ENCODE results near the gene CCM2.

Gene CCM2

GRCh38 chr7:45084901-45085618 is 85.1 kb downstream of the CCM2 start:
- Histone ChIP-seq H3K9ac (ENCODE audit: low read depth, low read length) (no peak overlapping the region), H3K27me3 (ENCODE audit: control insufficient read depth, insufficient read depth, low read length) (peaks cover 6% of the 10 kb centered on the region), H3K4me2 (ENCODE audit: low read length) (no peak overlapping the region)

GRCh38 chr7:45085619-45086200 is 85.7 kb downstream of the CCM2 start:
- Histone ChIP-seq H3K4me2 (ENCODE audit: low read length) (no peak overlapping the region), H3K36me3 (ENCODE audit: insufficient read depth, low read length) (no peaks in the 10 kb centered on the region), H3K9me3 (replicated peaks; ENCODE audit: low read length) (no peaks in the 10 kb centered on the region), H3K9ac (ENCODE audit: low read depth, low read length) (no peak overlapping the region), H3K4me3 (ENCODE audit: low read length) (no peak overlapping the region), H3K4me1 (ENCODE audit: control insufficient read depth, insufficient read depth, low read length) (peaks cover 14% of the 10 kb centered on the region), H3K27me3 (ENCODE audit: control insufficient read depth, insufficient read depth, low read length) (peaks cover 6% of the 10 kb centered on the region)

More at GRCh38 chr7:45084901-45085618, 85.1 kb downstream of the CCM2 start:
- H3K9me3 ChIP-seq (replicated peaks; ENCODE audit: low read length) = no peaks in the 10 kb centered on the region
- H3K4me3 ChIP-seq (ENCODE audit: low read length) = no peak overlapping the region
- H3K36me3 ChIP-seq (ENCODE audit: insufficient read depth, low read length) = no peaks in the 10 kb centered on the region
- H3K4me1 ChIP-seq (ENCODE audit: control insufficient read depth, insufficient read depth, low read length) = peaks cover 14% of the 10 kb centered on the region

GRCh38 chr7:45086331-45087065 is 86.5 kb downstream of the CCM2 start:
- no peak overlapping the region for H3K4me2 ChIP-seq (ENCODE audit: low read length)
- no peak overlapping the region for H3K4me3 ChIP-seq (ENCODE audit: low read length)
- peaks cover 6% of the 10 kb centered on the region for H3K27me3 ChIP-seq (ENCODE audit: control insufficient read depth, insufficient read depth, low read length)
- H3K9ac ChIP-seq (ENCODE audit: low read depth, low read length) = no peak overlapping the region
- H3K4me1 ChIP-seq (ENCODE audit: control insufficient read depth, insufficient read depth, low read length) = peaks cover 14% of the 10 kb centered on the region
- H3K9me3 ChIP-seq (replicated peaks; ENCODE audit: low read length) = no peaks in the 10 kb centered on the region
- H3K36me3 ChIP-seq (ENCODE audit: insufficient read depth, low read length) = no peaks in the 10 kb centered on the region

- Histone ChIP-seq H3K36me3 (ENCODE audit: insufficient read depth, low read length) (no peaks in the 10 kb centered on the region), H3K4me3 (ENCODE audit: low read length) (no peak overlapping the region), H3K9ac (ENCODE audit: low read depth, low read length) (no peak overlapping the region), H3K9me3 (replicated peaks; ENCODE audit: low read length) (no peaks in the 10 kb centered on the region), H3K4me2 (ENCODE audit: low read length) (peak overlapping the region; percentile 91), H3K4me1 (ENCODE audit: control insufficient read depth, insufficient read depth, low read length) (peaks cover 14% of the 10 kb centered on the region), H3K27me3 (ENCODE audit: control insufficient read depth, insufficient read depth, low read length) (peaks cover 6% of the 10 kb centered on the region)
Observed at GRCh38 chr7:45087301-45088145, 87.5 kb downstream of the CCM2 start.

- Histone ChIP-seq H3K4me3 (ENCODE audit: low read length) (peak overlapping the region; percentile 73), H3K27me3 (ENCODE audit: control insufficient read depth, insufficient read depth, low read length) (peaks cover 6% of the 10 kb centered on the region), H3K4me2 (ENCODE audit: low read length) (peak overlapping the region; percentile 91), H3K9me3 (replicated peaks; ENCODE audit: low read length) (no peaks in the 10 kb centered on the region), H3K9ac (ENCODE audit: low read depth, low read length) (no peak overlapping the region), H3K4me1 (ENCODE audit: control insufficient read depth, insufficient read depth, low read length) (peaks cover 16% of the 10 kb centered on the region), H3K36me3 (ENCODE audit: insufficient read depth, low read length) (no peaks in the 10 kb centered on the region)
Observed at GRCh38 chr7:45088146-45088701, 88.2 kb downstream of the CCM2 start.

- Histone ChIP-seq H3K4me2 (ENCODE audit: low read length) (peak within 1 kb of the TSS; percentile 91), H3K27me3 (ENCODE audit: control insufficient read depth, insufficient read depth, low read length) (peaks cover 6% of the 10 kb centered on the region), H3K4me3 (ENCODE audit: low read length) (peak within 1 kb of the TSS; percentile 73), H3K9ac (ENCODE audit: low read depth, low read length) (peak within 1 kb of the TSS; percentile 46), H3K9me3 (replicated peaks; ENCODE audit: low read length) (no peaks in the 10 kb centered on the region), H3K4me1 (ENCODE audit: control insufficient read depth, insufficient read depth, low read length) (peaks cover 16% of the 10 kb centered on the region), H3K36me3 (ENCODE audit: insufficient read depth, low read length) (no peaks in the 10 kb centered on the region)
Observed at GRCh38 chr7:45088821-45089340, 88.9 kb downstream of the CCM2 start, which contains the start of gene NACAD. Gene NACAD (minus strand): TSS chr7:45088969. CDS start chr7:45088894, 75 bp downstream.

- H3K9ac ChIP-seq (ENCODE audit: low read depth, low read length) = peak overlapping the region; percentile 46
- H3K4me3 ChIP-seq (ENCODE audit: low read length) = peak overlapping the region; percentile 73
Observed at GRCh38 chr7:45089341-45089891, 89.4 kb downstream of the CCM2 start.

GRCh38 chr7:45092100-45092930 is 92.3 kb downstream of the CCM2 start:
- Histone ChIP-seq H3K36me3 (ENCODE audit: insufficient read depth, low read length) (no peaks in the 10 kb centered on the region), H3K9ac (ENCODE audit: low read depth, low read length) (no peak overlapping the region), H3K4me2 (ENCODE audit: low read length) (peak overlapping the region; percentile 23), H3K9me3 (replicated peaks; ENCODE audit: low read length) (no peaks in the 10 kb centered on the region), H3K4me1 (ENCODE audit: control insufficient read depth, insufficient read depth, low read length) (peaks cover 16% of the 10 kb centered on the region), H3K27me3 (ENCODE audit: control insufficient read depth, insufficient read depth, low read length) (peaks cover 6% of the 10 kb centered on the region), H3K4me3 (ENCODE audit: low read length) (no peak overlapping the region)

More at GRCh38 chr7:45089341-45089891, 89.4 kb downstream of the CCM2 start:
- H3K4me1 ChIP-seq (ENCODE audit: control insufficient read depth, insufficient read depth, low read length) = peaks cover 16% of the 10 kb centered on the region
- peak overlapping the region; percentile 91 for H3K4me2 ChIP-seq (ENCODE audit: low read length)
- peaks cover 6% of the 10 kb centered on the region for H3K27me3 ChIP-seq (ENCODE audit: control insufficient read depth, insufficient read depth, low read length)
- H3K9me3 ChIP-seq (replicated peaks; ENCODE audit: low read length) = no peaks in the 10 kb centered on the region
- H3K36me3 ChIP-seq (ENCODE audit: insufficient read depth, low read length) = no peaks in the 10 kb centered on the region

GRCh38 chr7:45092931-45093235 is 92.9 kb downstream of the CCM2 start:
- Histone ChIP-seq H3K9ac (ENCODE audit: low read depth, low read length) (no peak overlapping the region), H3K4me2 (ENCODE audit: low read length) (no peak overlapping the region), H3K27me3 (ENCODE audit: control insufficient read depth, insufficient read depth, low read length) (peaks cover 6% of the 10 kb centered on the region), H3K4me1 (ENCODE audit: control insufficient read depth, insufficient read depth, low read length) (peaks cover 16% of the 10 kb centered on the region), H3K36me3 (ENCODE audit: insufficient read depth, low read length) (no peaks in the 10 kb centered on the region), H3K4me3 (ENCODE audit: low read length) (no peak overlapping the region), H3K9me3 (replicated peaks; ENCODE audit: low read length) (no peaks in the 10 kb centered on the region)

Measured in skeletal muscle satellite cell (primary cell).